GM12864 (cell line): Measurements from ENCODE around the gene SLX4IP.
A peak's percentile ranks its signal among the peaks of the same experiment; 100 is the strongest.
"Not testable (repeated sequence)": the region's sequence is repeated elsewhere in the genome, so short reads cannot be mapped to it uniquely, and the experiment has no call there.

Experiments used
- DNase-seq: peaks from one replicate; pipeline ENCODE4 v3.0.0-alpha.2; 2011; ENCODE audit warnings: low read depth
- H3K4me3 ChIP-seq: 2 replicates; pipeline ENCODE4 v1.5.1; 2011; ENCODE audit warnings: mild to moderate bottlenecking, low read depth, low read length, control low read depth
- CTCF ChIP-seq: IDR thresholded peaks from 2 replicates; pipeline ENCODE4 v1.5.1; 2011; ENCODE audit warnings: low read depth, mild to moderate bottlenecking, moderate library complexity, low read length, control low read depth, inconsistent platforms; ENCODE audit errors: missing control alignments

SLX4IP gene

DNA sequence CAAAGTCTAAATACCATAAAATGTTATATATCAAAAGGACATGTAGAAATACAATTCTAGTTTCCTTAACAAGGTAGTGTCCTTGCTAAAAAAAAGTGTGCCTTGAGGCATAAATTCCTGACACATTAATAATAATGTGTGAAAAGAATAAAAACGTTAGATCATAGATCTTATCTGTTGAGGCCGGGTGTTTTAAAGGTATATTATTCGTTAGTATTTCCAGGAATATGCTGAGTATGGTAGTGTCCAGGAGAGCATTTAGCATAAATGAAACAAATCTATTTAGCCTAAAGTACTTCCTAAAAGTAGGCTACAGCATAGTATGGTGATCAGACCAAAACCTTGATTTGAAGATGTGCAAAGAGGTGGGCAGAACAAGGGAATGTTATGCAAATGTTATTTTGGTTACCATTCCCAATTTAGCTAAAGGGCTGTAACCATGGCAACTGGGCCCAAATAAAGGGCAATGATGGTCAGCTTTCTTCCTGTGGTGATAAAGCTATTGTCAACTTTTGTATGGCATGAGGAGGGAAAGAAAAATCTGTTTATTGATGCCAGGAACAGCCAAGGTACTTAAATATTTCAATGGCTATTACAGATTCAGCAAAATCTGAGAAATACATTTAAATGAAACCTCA is 20.0 kb upstream of the SLX4IP start:
- TF ChIP-seq CTCF = no peak
- no peak overlapping the region for H3K4me3 ChIP-seq
- no peak for DNase-seq

DNA sequence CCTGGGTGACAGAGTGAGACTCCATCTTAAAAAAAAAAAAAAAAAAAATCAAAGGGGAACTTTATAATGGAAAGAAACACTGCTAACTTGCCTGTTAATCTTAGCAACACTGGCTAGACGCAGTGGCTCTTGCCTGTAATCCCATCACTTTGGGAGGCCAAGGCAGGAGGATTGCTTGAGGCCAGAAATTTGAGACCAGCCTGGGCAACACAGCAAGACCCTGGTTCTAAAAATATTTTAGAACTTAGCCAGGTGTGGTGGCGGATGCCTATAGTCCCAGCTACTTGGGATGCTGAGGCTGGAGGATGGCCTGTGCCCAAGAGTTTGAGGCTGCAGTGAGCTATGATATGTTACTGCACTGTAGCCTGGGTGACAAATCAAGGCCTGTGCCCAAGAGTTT is 17.9 kb upstream of the SLX4IP start:
- DNase-seq, H3K4me3 ChIP-seq: not testable (repeated sequence)

GRCh38 chr20:10419550-10420133 is 15.5 kb upstream of the SLX4IP start:
- no peak for DNase-seq
- no peak overlapping the region for H3K4me3 ChIP-seq
- no peak for TF ChIP-seq CTCF

- DNase-seq = no peak
- TF ChIP-seq CTCF = no peak
- no peak overlapping the region for H3K4me3 ChIP-seq
These were observed 11.4 kb upstream of the SLX4IP start for GRCh38 chr20:10423735-10424134.

GRCh38 chr20:10427060-10427692 is 7.9 kb upstream of the SLX4IP start:
- no peak for DNase-seq
- peak; percentile 70 for TF ChIP-seq CTCF
- H3K4me3 ChIP-seq = no peak overlapping the region

DNA sequence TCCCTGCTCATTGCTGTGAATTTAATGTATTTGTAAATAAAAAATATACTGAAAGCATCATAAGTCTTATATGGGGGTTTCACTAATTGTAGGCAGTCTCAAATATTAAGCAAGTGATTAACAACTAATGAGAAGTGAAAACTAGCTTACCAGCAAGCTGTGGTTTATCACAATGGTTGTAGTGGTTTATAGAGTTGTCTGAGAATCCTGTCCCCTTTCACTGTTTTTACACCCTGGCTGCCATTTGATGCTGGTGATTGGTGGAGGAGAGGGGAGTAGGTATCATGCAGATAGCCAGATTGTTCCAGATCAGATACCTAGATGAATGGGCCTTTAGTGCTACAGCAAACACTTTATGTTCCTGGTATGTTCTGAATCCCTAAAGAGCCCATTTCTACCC is 7.1 kb upstream of the SLX4IP start:
- no peak for DNase-seq
- H3K4me3 ChIP-seq = no peak overlapping the region
- no peak for TF ChIP-seq CTCF

- no peak overlapping the region for H3K4me3 ChIP-seq
- no peak for TF ChIP-seq CTCF
- DNase-seq = no peak
These were observed 5.6 kb upstream of the SLX4IP start for GRCh38 chr20:10429443-10429981.
